Measurements from ENCODE around the gene MCRIP2.

DNA sequence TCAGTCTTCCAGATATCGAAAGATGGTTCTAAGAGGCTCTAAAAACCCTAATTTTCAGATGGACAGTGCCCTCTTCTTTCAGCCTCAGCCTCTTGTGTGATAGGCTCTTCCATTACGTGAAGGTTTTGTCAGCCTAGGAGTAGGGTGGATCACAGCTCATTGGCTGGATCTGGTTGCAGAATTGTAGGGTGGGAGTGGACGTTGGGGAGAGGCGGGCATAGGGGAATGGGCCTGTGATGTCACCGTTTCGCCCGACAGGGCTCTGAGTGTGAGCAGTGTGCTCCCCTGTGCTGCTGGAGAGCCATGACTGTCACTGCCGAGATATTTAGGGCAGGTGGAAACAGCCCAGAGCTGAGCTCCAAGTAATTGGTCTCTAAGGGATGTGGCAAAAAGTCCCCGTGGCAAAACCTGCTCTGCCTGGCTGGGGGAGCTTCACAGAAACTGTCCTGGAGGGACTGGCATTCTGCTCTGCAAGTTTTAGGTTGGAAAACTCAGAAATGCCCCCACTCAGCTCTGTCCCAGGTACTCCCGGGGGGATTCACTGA, 17.0 kb upstream of the MCRIP2 start:
- TF ChIP-seq CTCF (IDR thresholded peaks at IDR 0.05), result no peak
- TF ChIP-seq POLR2A (IDR thresholded peaks at IDR 0.05), result no peak

Measured in body of pancreas (tissue), 4 donors.